Endothelial cell of umbilical vein (primary cell): ENCODE measurements around the gene P2RY13. TPM values are rescaled to one million over a fixed set of nuclear protein-coding genes. Genes with fewer than 3 reads are reported as not detected.

Experiments used
- BruUV-seq: library from RNA; stranded (reverse); fragments of 400-500 nt; replicated peaks from 2 replicates; lab custom pipeline; 2021; lab: Mats Ljungman, UMichigan
- CTCF ChIA-PET: fragments of 300-600, 350-600 bp; sonication (Branson Sonifier 250); formaldehyde crosslinking; loops from one replicate; lab custom pipeline; 2021; ENCODE audit warnings: antibody characterized with exemption, inconsistent platforms; lab: Charles Lee
- POLR2A ChIA-PET: fragments of 300-600, 350-600 bp; sonication (Branson Sonifier 250); formaldehyde crosslinking; loops from one replicate; lab custom pipeline; 2021; ENCODE audit warnings: antibody characterized with exemption, inconsistent platforms; lab: Charles Lee
- DNase-seq: peaks from one replicate; pipeline ENCODE4 v3.0.0-alpha.2; 2011; ENCODE audit warnings: low read depth, low spot score
- FAIRE-seq: peaks from 2 replicates; lab custom pipeline; 2011; peaks lifted over from hg19 to GRCh38; lab: Jason Lieb, UNC
- H2AFZ ChIP-seq: 2 replicates; pipeline ENCODE4 v1.6.0; 2012; ENCODE audit warnings: low read depth, low read length, control low read depth, inconsistent platforms
- H3K27ac ChIP-seq: 2 replicates; pipeline ENCODE4 v1.5.1; 2011; ENCODE audit warnings: low read depth, mild to moderate bottlenecking, control low read depth, low read length, moderate library complexity; ENCODE audit not compliant: insufficient read depth
- H3K27me3 ChIP-seq, 2 experiments: 2 replicates each; pipeline versions ENCODE4 v1.6.0 to v1.6.1; 2011; ENCODE audit warnings: low read length in 2 of 2, mixed read lengths in 1 of 2; ENCODE audit not compliant: control insufficient read depth in 2 of 2, insufficient read depth in 2 of 2
- H3K36me3 ChIP-seq, 2 experiments: 2 replicates in 1 of 2; 3 replicates in 1 of 2; pipeline ENCODE4 v1.5.1; 2011; ENCODE audit warnings: low read length in 2 of 2, mild to moderate bottlenecking in 1 of 2, moderate library complexity in 1 of 2; ENCODE audit not compliant: control insufficient read depth in 2 of 2, insufficient read depth in 2 of 2; ENCODE audit errors: extremely low read depth in 1 of 2
- H3K4me1 ChIP-seq: 3 replicates; pipeline ENCODE4 v1.5.1; 2011; ENCODE audit warnings: mild to moderate bottlenecking, low read length; ENCODE audit not compliant: control insufficient read depth, insufficient read depth; ENCODE audit errors: extremely low read depth
- H3K4me2 ChIP-seq: 2 replicates; pipeline ENCODE4 v1.6.1; 2011; ENCODE audit warnings: low read length, control low read depth, mixed read lengths; ENCODE audit not compliant: insufficient read depth
- H3K4me3 ChIP-seq, 3 experiments: fragments of 200-600 bp in 1 of 3; sonication (generic), shearing (Covaris generic) in 1 of 3; replicated peaks in 1 of 3; 2 replicates each; pipeline ENCODE4 v1.5.1; 2011 to 2016; ENCODE audit warnings: control low read depth in 3 of 3, low read length in 3 of 3, mild to moderate bottlenecking in 2 of 3, inconsistent platforms in 1 of 3, low read depth in 1 of 3, moderate library complexity in 1 of 3; ENCODE audit not compliant: insufficient read depth in 1 of 3
- H3K79me2 ChIP-seq: 2 replicates; pipeline ENCODE4 v1.6.0; 2012; ENCODE audit warnings: low read length, inconsistent platforms; ENCODE audit not compliant: control insufficient read depth, insufficient read depth
- H3K9ac ChIP-seq: replicated peaks from 2 replicates; pipeline ENCODE3; 2011; ENCODE audit warnings: low read length, control low read depth; ENCODE audit not compliant: insufficient read depth; ENCODE audit errors: extremely low read depth
- H3K9me1 ChIP-seq: replicated peaks from 3 replicates; pipeline ENCODE4 v1.6.0; 2011; ENCODE audit warnings: mild to moderate bottlenecking, low read length; ENCODE audit not compliant: control insufficient read depth, insufficient read depth; ENCODE audit errors: extremely low read depth
- H3K9me3 ChIP-seq: replicated peaks from 2 replicates; pipeline ENCODE4 v1.5.1; 2012; ENCODE audit warnings: low read length, inconsistent platforms; ENCODE audit not compliant: control insufficient read depth, insufficient read depth
- H4K20me1 ChIP-seq: replicated peaks from 2 replicates; pipeline ENCODE3; 2011; ENCODE audit warnings: mild to moderate bottlenecking, low read length; ENCODE audit not compliant: control insufficient read depth, insufficient read depth; ENCODE audit errors: extremely low read depth
- EZH2 ChIP-seq: IDR thresholded peaks from 2 replicates; pipeline ENCODE4 v1.6.1; 2012; ENCODE audit warnings: borderline replicate concordance, low read depth, mild to moderate bottlenecking, moderate library complexity, low read length, inconsistent platforms; ENCODE audit not compliant: severe bottlenecking
- FOS ChIP-seq: IDR thresholded peaks from 2 replicates; pipeline ENCODE4 v1.6.1; 2011; ENCODE audit warnings: mild to moderate bottlenecking, low read length, moderate library complexity, borderline replicate concordance; ENCODE audit not compliant: insufficient read depth
- GATA2 ChIP-seq: IDR thresholded peaks from 2 replicates; pipeline ENCODE4 v1.7.0; 2011; ENCODE audit warnings: low read depth, mild to moderate bottlenecking, moderate library complexity, mixed read lengths, low read length; ENCODE audit not compliant: insufficient read length, insufficient read depth
- JUN ChIP-seq: IDR thresholded peaks from 2 replicates; pipeline ENCODE4 v1.6.1; 2011; ENCODE audit warnings: borderline replicate concordance, low read depth; ENCODE audit not compliant: insufficient read length, insufficient read depth
- MAX ChIP-seq: IDR thresholded peaks from 2 replicates; pipeline ENCODE4 v1.6.1; 2011; ENCODE audit not compliant: insufficient read depth, insufficient read length
- MYC ChIP-seq: IDR thresholded peaks from one replicate; pipeline ENCODE4 v1.6.1; 2011; ENCODE audit warnings: mild to moderate bottlenecking, low read depth, low read length
- POLR2A ChIP-seq: IDR thresholded peaks from 2 replicates; pipeline ENCODE4 v1.6.1; 2012; ENCODE audit warnings: low read depth, mild to moderate bottlenecking, control low read depth, low read length
- POLR2AphosphoS5 ChIP-seq: IDR thresholded peaks from 2 replicates; pipeline ENCODE4 v1.6.1; 2012; ENCODE audit warnings: low read depth, mild to moderate bottlenecking, control low read depth, low read length, moderate library complexity; ENCODE audit not compliant: insufficient read depth
- dilution Hi-C: fragments of 300-500 bp; cut with MboI; formaldehyde crosslinking; loops from one replicate; pipeline ENCODE4 v1.15.0; 2019; ENCODE audit warnings: low sequenced_read_pairs; ENCODE audit not compliant: extremely low pct_ligation_motif_present
- intact Hi-C: fragments of 100-400 bp; cut with micrococcal nuclease; formaldehyde crosslinking; loops from one replicate; pipeline ENCODE4 v1.10.0; 2022
- polyA plus RNA-seq, 4 experiments: library from polyadenylated mRNA; depleted of rRNA in 3 of 4; stranded (reverse) in 3 of 4; unstranded in 1 of 4; fragments of >200 nt; gene quantifications; 2 replicates each; pipeline versions ENCODE4 v1.2.1 to v1.2.3, GENCODE V29; 2011 to 2012; ENCODE audit warnings: missing spikeins in 1 of 4
- total RNA-seq: library from RNA; stranded (reverse); gene quantifications from 2 replicates; pipeline ENCODE4 v1.2.3, GENCODE V29; 2021
- TF ChIP-seq, protein P1 (sequence below), 2 donors: IDR thresholded peaks; 1 replicate in 1 of 2; 2 replicates in 1 of 2; pipeline ENCODE4 v1.5.1; 2011; ENCODE audit warnings: low read length in 2 of 2, mild to moderate bottlenecking in 2 of 2, moderate library complexity in 2 of 2, control low read depth in 1 of 2, inconsistent platforms in 1 of 2, low read depth in 1 of 2; ENCODE audit not compliant: insufficient read depth in 1 of 2; ENCODE audit errors: extremely low read depth in 1 of 2

The P2RY13 gene
- total and polyA plus RNA-seq, 2 donors (not counting 3 experiments of a cell fraction or from before 2014, with no cell fraction given), result not detected

DNA sequence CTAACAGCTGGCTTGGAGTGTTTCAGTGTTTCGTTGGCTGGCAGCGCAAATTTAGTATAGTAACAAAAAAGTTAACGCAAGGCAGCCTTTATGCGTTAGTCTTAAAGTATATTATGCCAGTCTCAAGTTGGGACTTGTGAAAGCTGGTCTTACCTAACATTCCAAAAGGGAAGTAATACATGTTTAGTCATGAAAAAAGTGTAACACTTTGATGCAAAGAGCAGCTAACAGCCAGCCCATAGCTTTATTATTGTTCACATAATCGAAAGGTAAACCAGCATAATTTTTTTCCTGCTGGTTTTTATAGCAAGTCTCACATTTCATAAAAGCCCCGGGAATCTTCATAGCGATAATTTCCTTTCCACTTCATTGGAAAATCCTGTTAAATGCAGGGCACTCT lies 10.4 kb downstream of the P2RY13 start:
- no peak for FAIRE-seq
- dilution Hi-C loops, result no loop called here
- H3K4me2 ChIP-seq, result no peak overlapping the region

DNA sequence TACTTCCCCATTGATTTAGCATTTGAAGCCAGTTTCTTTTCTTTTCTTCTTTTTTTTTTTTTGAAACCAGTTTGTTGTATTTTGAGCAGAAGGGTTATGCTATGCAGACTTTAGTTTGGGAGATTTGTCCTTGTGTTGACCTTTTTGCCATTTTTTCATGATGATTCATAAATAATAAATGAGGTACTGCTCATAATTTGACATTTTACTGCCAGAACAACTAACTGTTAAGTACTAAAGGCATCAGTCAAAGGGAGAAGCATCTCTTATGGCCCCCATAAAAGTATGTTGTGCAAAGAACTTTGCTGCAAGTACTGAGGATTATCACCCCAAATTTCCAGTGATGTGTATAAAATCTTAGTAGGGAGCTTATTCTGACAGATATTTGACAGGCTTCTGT lies 11.0 kb downstream of the P2RY13 start:
- ChIA-PET CTCF (no interaction called here), POLR2A (no interaction called here)
- FAIRE-seq (no peak), DNase-seq (no peak)
- TF ChIP-seq POLR2AphosphoS5 (no peak), GATA2 (no peak), POLR2A (no peak), EZH2 (no peak), JUN (no peak), MAX (no peak), FOS (no peak)
- TF ChIP-seq, protein P1, sequence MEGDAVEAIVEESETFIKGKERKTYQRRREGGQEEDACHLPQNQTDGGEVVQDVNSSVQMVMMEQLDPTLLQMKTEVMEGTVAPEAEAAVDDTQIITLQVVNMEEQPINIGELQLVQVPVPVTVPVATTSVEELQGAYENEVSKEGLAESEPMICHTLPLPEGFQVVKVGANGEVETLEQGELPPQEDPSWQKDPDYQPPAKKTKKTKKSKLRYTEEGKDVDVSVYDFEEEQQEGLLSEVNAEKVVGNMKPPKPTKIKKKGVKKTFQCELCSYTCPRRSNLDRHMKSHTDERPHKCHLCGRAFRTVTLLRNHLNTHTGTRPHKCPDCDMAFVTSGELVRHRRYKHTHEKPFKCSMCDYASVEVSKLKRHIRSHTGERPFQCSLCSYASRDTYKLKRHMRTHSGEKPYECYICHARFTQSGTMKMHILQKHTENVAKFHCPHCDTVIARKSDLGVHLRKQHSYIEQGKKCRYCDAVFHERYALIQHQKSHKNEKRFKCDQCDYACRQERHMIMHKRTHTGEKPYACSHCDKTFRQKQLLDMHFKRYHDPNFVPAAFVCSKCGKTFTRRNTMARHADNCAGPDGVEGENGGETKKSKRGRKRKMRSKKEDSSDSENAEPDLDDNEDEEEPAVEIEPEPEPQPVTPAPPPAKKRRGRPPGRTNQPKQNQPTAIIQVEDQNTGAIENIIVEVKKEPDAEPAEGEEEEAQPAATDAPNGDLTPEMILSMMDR (IDR thresholded peaks at IDR 0.05; ENCODE audit: extremely low read depth in 1 of 2, insufficient read depth in 1 of 2, low read depth in 1 of 2, low read length in 2 of 2), result no peak
- Histone ChIP-seq H3K9me1 (no peaks in the 10 kb centered on the region), H4K20me1 (no peaks in the 10 kb centered on the region), H3K9ac (no peak overlapping the region), H3K27ac (no peak overlapping the region), H3K4me1 (no peaks in the 10 kb centered on the region), H3K9me3 (no peaks in the 10 kb centered on the region), H3K36me3 (no peaks in the 10 kb centered on the region), H2AFZ (no peak overlapping the region), H3K27me3 (no peaks in the 10 kb centered on the region), H3K4me3 (no peak overlapping the region), H3K4me2 (no peak overlapping the region), H3K79me2 (no peaks in the 10 kb centered on the region)
- dilution Hi-C loops, result no loop called here
- intact Hi-C loops, result no loop called here
- BruUV-seq, result no TSS peak

More for the DNA sequence above, 10.4 kb downstream of the P2RY13 start:
- no peaks in the 10 kb centered on the region for H3K9me3 ChIP-seq
- no peaks in the 10 kb centered on the region for H3K79me2 ChIP-seq
- no peaks in the 10 kb centered on the region for H3K36me3 ChIP-seq
- CTCF ChIA-PET, result no interaction called here
- no peak overlapping the region for H3K27ac ChIP-seq
- H3K9me1 ChIP-seq, result no peaks in the 10 kb centered on the region
- no peak overlapping the region for H3K4me3 ChIP-seq
- no peaks in the 10 kb centered on the region for H4K20me1 ChIP-seq
- no peak overlapping the region for H2AFZ ChIP-seq
- BruUV-seq, result no TSS peak
- intact Hi-C loops, result no loop called here
- POLR2A ChIA-PET, result no interaction called here
- no peaks in the 10 kb centered on the region for H3K4me1 ChIP-seq
- no peaks in the 10 kb centered on the region for H3K27me3 ChIP-seq
- no peak for DNase-seq
- TF ChIP-seq POLR2A, result no peak
- TF ChIP-seq, protein P1 (IDR thresholded peaks at IDR 0.05; ENCODE audit: extremely low read depth in 1 of 2, insufficient read depth in 1 of 2, low read depth in 1 of 2, low read length in 2 of 2), result no peak
- no peak for TF ChIP-seq MYC
- TF ChIP-seq MAX, result no peak
- no peak for TF ChIP-seq GATA2
- no peak overlapping the region for H3K9ac ChIP-seq
